GM12878 (cell line): ENCODE results near the gene BTG4. TPM values are rescaled to one million over a fixed set of nuclear protein-coding genes. Genes with fewer than 3 reads are reported as not detected.

Source experiments
- ATAC-seq: fragments of 200-7000 bp; cut with Tn5 transposase; 3 replicates; pipeline ENCODE4 v1.9.1; 2020; ENCODE audit warnings: mild to moderate bottlenecking, moderate library complexity
- BruUV-seq: library from RNA; stranded (reverse); fragments of 400-500 nt; replicated peaks from 2 replicates; lab custom pipeline; 2021; lab: Mats Ljungman, UMichigan
- CTCF ChIA-PET: fragments of 300-600 bp; sonication (Branson Sonifier 250); formaldehyde crosslinking; extraction: SDS; loops from one replicate; lab custom pipeline; 2021; ENCODE audit warnings: inconsistent platforms; lab: Yijun Ruan, JAX
- POLR2A ChIA-PET: fragments of 350-600 bp; formaldehyde crosslinking; extraction: SDS; loops from one replicate; lab custom pipeline; 2021; ENCODE audit warnings: inconsistent platforms; lab: Charles Lee
- RAD21 ChIA-PET: fragments of 300-600 bp; sonication (Branson Sonifier 250); formaldehyde crosslinking; loops from one replicate; lab custom pipeline; 2023; ENCODE audit warnings: antibody characterized with exemption; ENCODE audit not compliant: unreplicated experiment; lab: Charles Lee
- SMC1A ChIA-PET: fragments of 300-600 bp; sonication (Branson Sonifier 250); formaldehyde crosslinking; loops from one replicate; lab custom pipeline; 2023; ENCODE audit not compliant: unreplicated experiment, uncharacterized antibody; lab: Charles Lee
- DNase-seq: peaks from one replicate; pipeline ENCODE4 v3.0.0-alpha.2; 2011; ENCODE audit warnings: low read depth, low spot score
- FAIRE-seq: peaks from 3 replicates; lab custom pipeline; 2011; peaks lifted over from hg19 to GRCh38; lab: Jason Lieb, UNC
- H2AFZ ChIP-seq: 2 replicates; pipeline ENCODE4 v1.6.0; 2011; ENCODE audit warnings: low read depth, low read length, control low read depth; ENCODE audit not compliant: control insufficient read depth
- H3K27ac ChIP-seq: 2 replicates; pipeline ENCODE4 v1.5.1; 2011; ENCODE audit warnings: control low read depth; ENCODE audit not compliant: control insufficient read depth, insufficient read depth
- H3K27me3 ChIP-seq, 2 experiments: replicated peaks in 1 of 2; 2 replicates each; pipeline versions ENCODE4 v1.6.0 to v1.6.1; 2011; ENCODE audit warnings: low read length in 1 of 2; ENCODE audit not compliant: control insufficient read depth in 2 of 2, insufficient read depth in 2 of 2
- H3K36me3 ChIP-seq, 2 experiments: 2 replicates each; pipeline ENCODE4 v1.5.1; 2011; ENCODE audit warnings: low read length in 1 of 2; ENCODE audit not compliant: control insufficient read depth in 2 of 2, insufficient read depth in 2 of 2
- H3K4me1 ChIP-seq: 2 replicates; pipeline ENCODE4 v1.6.1; 2011; ENCODE audit warnings: mild to moderate bottlenecking, low read length, moderate library complexity, mixed read lengths; ENCODE audit not compliant: control insufficient read depth, insufficient read depth
- H3K4me2 ChIP-seq: 2 replicates; pipeline ENCODE4 v1.6.0; 2011; ENCODE audit warnings: control low read depth; ENCODE audit not compliant: control insufficient read depth, insufficient read depth
- H3K4me3 ChIP-seq: fragments of 200-600 bp; sonication (generic); 2 replicates; pipeline ENCODE4 v1.5.1; 2016
- H3K79me2 ChIP-seq: 2 replicates; pipeline ENCODE4 v1.6.0; 2011; ENCODE audit warnings: low read length; ENCODE audit not compliant: control insufficient read depth, insufficient read depth
- H3K9ac ChIP-seq: 2 replicates; pipeline ENCODE4 v1.8.0; 2011; ENCODE audit warnings: low read length, control low read depth, mixed read lengths; ENCODE audit not compliant: control insufficient read depth, insufficient read depth
- H3K9me3 ChIP-seq: replicated peaks from 3 replicates; pipeline ENCODE4 v1.5.1; 2011; ENCODE audit warnings: mild to moderate bottlenecking, low read length; ENCODE audit not compliant: control insufficient read depth, insufficient read depth
- H4K20me1 ChIP-seq: 2 replicates; pipeline ENCODE4 v1.6.0; 2011; ENCODE audit not compliant: control insufficient read depth, insufficient read depth
- ATF7 ChIP-seq: fragments of 450-650 bp; IDR thresholded peaks from 2 replicates; pipeline ENCODE4 v1.6.1; 2016; ENCODE audit warnings: low read depth, mild to moderate bottlenecking
- HCFC1 ChIP-seq: fragments of 150-350 bp; IDR thresholded peaks from 2 replicates; pipeline ENCODE4 v1.6.1; 2014; ENCODE audit warnings: low read length
- NR2C1 ChIP-seq: fragments of 450-650 bp; IDR thresholded peaks from 2 replicates; pipeline ENCODE4 v1.6.1; 2017; ENCODE audit warnings: antibody characterized with exemption, mild to moderate bottlenecking, moderate library complexity
- RELA ChIP-seq: fragments of 450-650 bp; IDR thresholded peaks from 2 replicates; pipeline ENCODE4 v1.8.0; 2014; ENCODE audit warnings: borderline replicate concordance; ENCODE audit not compliant: partially characterized antibody
- RUNX3 ChIP-seq: IDR thresholded peaks from 2 replicates; pipeline ENCODE4 v1.6.1; 2012; ENCODE audit warnings: low read length, inconsistent platforms
- TCF12 ChIP-seq: IDR thresholded peaks from 2 replicates; pipeline ENCODE4 v1.6.1; 2011; ENCODE audit warnings: low read depth, mild to moderate bottlenecking, low read length
- WGBS: methylation state at CpG from one replicate; pipeline ENCODE4 v1.1.6; 2016; ENCODE audit warnings: low lambda C conversion rate; ENCODE audit not compliant: insufficient replicate concordance, insufficient coverage; ENCODE audit errors: missing lambda C conversion rate; 5-methylcytosine and 5-hydroxymethylcytosine counted together
- in situ Hi-C: fragments of 300-500 bp; cut with MboI; formaldehyde crosslinking; loops from 9 replicates; pipeline ENCODE4 v1.14.3; 2018; ENCODE audit warnings: mixed read lengths
- intact Hi-C: fragments of 100-400 bp; cut with micrococcal nuclease; formaldehyde crosslinking; loops from one replicate; pipeline ENCODE4 v1.14.2; 2022; ENCODE audit not compliant: unreplicated experiment
- polyA plus RNA-seq, 11 experiments: library from polyadenylated mRNA; depleted of rRNA in 4 of 11; unstranded in 6 of 11; stranded (reverse) in 5 of 11; fragments of >200 nt; fragmentation: Nextera tagmentation in 4 of 11; fragmentation: Illumina TruSeq in 1 of 11; extraction: Ambion mirVana in 4 of 11; extraction: Trizol in 1 of 11; gene quantifications; 1 replicate in 1 of 11; 2 replicates in 10 of 11; pipeline versions ENCODE4 v1.2.1 to v1.2.3, GENCODE V29; 2011 to 2016; ENCODE audit warnings: inconsistent platforms in 2 of 11, missing spikeins in 2 of 11, low read depth in 1 of 11
- total RNA-seq, 4 experiments: library from RNA; depleted of rRNA in 3 of 4; stranded (reverse); fragments of >200 nt in 3 of 4; fragmentation: Illumina TruSeq in 1 of 4; extraction: Trizol in 1 of 4; gene quantifications; 2 replicates each; pipeline versions ENCODE4 v1.2.1 to v1.2.3, GENCODE V29; 2013 to 2021
- TF ChIP-seq, protein P1 (sequence below): fragments of 450-650 bp; formaldehyde crosslinking; IDR thresholded peaks from 2 replicates; pipeline ENCODE4 v1.4.0; 2020; ENCODE audit warnings: mild to moderate bottlenecking, moderate library complexity
- TF ChIP-seq, protein P2 (sequence below): IDR thresholded peaks from 2 replicates; pipeline ENCODE4 v1.6.1; 2011; ENCODE audit warnings: borderline replicate concordance, low read depth, mild to moderate bottlenecking, moderate library complexity, low read length; ENCODE audit not compliant: insufficient read depth, poor library complexity, severe bottlenecking

The BTG4 gene
- total and polyA plus RNA-seq, 10 of the 15 experiments (the other 5 are each of a cell fraction or from before 2014, with no cell fraction given): 0.14 TPM; not detected in 9

DNA sequence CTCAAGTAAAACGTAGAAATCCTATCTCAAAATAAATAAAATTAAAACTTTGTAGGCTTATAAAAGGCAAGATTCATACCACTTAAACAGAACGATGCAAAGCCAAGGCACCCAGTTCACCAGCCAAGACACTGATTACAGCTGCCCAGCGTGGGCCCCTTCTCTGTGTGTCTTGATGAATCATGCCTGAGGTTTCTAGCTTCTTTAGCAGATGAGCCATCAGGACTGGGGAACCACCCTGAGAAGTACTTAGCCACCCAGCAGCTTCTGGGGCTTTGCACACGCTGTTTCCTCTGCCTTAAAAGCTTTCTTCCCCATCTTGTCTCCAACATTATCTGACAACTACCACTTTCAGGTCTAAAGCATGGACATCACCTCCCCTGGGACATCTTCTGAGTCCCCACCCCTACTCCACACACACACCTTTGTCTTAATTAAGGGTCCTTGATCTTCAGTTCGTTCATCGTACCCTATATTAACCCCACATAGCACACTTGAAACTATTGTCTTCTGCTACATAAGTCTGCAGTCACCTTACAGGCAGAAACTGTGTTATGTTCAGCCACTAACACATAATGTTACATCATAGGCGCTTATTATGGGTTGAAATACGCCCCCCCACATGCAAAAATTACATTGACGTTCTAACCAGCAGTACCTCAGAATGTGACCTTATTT, 19.6 kb upstream of the BTG4 start:
- RAD21 ChIA-PET: interaction anchor here (1.2 to 1.9 kb wide), 3 partner anchors 11 to 81 kb away, joined by 3 to 4 read pairs (median 4); no protein-coding TSS in a partner anchor
- H3K27ac ChIP-seq: no peak overlapping the region
- no peaks in the 10 kb centered on the region for H4K20me1 ChIP-seq
- peak; percentile 98 for ATAC-seq
- H3K4me1 ChIP-seq: no peaks in the 10 kb centered on the region
- H3K9me3 ChIP-seq: no peaks in the 10 kb centered on the region
- H3K79me2 ChIP-seq: no peaks in the 10 kb centered on the region
- no peaks in the 10 kb centered on the region for H3K36me3 ChIP-seq
- in situ Hi-C loops: no loop called here
- 0 out of 2 replicates have a peak, but pooled peaks have one; percentile 25 for TF ChIP-seq TCF12
- TF ChIP-seq ATF7: 0 out of 2 replicates have a peak, but pooled peaks have one; percentile 35
- no peak for TF ChIP-seq NR2C1
- TF ChIP-seq, protein P1, sequence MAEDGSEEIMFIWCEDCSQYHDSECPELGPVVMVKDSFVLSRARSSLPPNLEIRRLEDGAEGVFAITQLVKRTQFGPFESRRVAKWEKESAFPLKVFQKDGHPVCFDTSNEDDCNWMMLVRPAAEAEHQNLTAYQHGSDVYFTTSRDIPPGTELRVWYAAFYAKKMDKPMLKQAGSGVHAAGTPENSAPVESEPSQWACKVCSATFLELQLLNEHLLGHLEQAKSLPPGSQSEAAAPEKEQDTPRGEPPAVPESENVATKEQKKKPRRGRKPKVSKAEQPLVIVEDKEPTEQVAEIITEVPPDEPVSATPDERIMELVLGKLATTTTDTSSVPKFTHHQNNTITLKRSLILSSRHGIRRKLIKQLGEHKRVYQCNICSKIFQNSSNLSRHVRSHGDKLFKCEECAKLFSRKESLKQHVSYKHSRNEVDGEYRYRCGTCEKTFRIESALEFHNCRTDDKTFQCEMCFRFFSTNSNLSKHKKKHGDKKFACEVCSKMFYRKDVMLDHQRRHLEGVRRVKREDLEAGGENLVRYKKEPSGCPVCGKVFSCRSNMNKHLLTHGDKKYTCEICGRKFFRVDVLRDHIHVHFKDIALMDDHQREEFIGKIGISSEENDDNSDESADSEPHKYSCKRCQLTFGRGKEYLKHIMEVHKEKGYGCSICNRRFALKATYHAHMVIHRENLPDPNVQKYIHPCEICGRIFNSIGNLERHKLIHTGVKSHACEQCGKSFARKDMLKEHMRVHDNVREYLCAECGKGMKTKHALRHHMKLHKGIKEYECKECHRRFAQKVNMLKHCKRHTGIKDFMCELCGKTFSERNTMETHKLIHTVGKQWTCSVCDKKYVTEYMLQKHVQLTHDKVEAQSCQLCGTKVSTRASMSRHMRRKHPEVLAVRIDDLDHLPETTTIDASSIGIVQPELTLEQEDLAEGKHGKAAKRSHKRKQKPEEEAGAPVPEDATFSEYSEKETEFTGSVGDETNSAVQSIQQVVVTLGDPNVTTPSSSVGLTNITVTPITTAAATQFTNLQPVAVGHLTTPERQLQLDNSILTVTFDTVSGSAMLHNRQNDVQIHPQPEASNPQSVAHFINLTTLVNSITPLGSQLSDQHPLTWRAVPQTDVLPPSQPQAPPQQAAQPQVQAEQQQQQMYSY (CRISPR knock-in tag): no peak
- TF ChIP-seq RELA: peak; percentile 27
- TF ChIP-seq, protein P2, sequence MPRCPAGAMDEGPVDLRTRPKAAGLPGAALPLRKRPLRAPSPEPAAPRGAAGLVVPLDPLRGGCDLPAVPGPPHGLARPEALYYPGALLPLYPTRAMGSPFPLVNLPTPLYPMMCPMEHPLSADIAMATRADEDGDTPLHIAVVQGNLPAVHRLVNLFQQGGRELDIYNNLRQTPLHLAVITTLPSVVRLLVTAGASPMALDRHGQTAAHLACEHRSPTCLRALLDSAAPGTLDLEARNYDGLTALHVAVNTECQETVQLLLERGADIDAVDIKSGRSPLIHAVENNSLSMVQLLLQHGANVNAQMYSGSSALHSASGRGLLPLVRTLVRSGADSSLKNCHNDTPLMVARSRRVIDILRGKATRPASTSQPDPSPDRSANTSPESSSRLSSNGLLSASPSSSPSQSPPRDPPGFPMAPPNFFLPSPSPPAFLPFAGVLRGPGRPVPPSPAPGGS: peak; percentile 29
- 0 out of 2 replicates have a peak, but pooled peaks have one; percentile 8 for TF ChIP-seq HCFC1
- peak; percentile 61 for TF ChIP-seq RUNX3
- TF ChIP-seq, all 136 proteins: peak for 6
- Histone ChIP-seq H3K4me3 (no peak overlapping the region), H3K4me2 (no peak overlapping the region), H3K27me3 (peaks cover 0 to 6% of the 10 kb centered on the region in 2 experiments; a peak in 2 of 4 replicates), H2AFZ (no peak overlapping the region), H3K9ac (no peak overlapping the region)
- CTCF ChIA-PET: interaction anchor here (0.6 to 1.5 kb wide), 3 partner anchors 11 to 245 kb away, joined by 3 to 5 read pairs (median 3); no protein-coding TSS in a partner anchor
- 12% methylated on average over 9 of the region's 9 CpGs for whole genome bisulfite sequencing
- FAIRE-seq (no peak), DNase-seq (peak; percentile 8)
- POLR2A ChIA-PET: interaction anchor here (1.2 to 1.6 kb wide), 2 partner anchors 78 to 153 kb away, joined by 3 read pairs; partner anchors contain the start of gene POU2AF1
- intact Hi-C loops: no loop called here
- BruUV-seq: no TSS peak
- SMC1A ChIA-PET: interaction anchor here (1.2 kb wide), 1 partner anchor 25 kb away, joined by 3 read pairs; no protein-coding TSS in a partner anchor
